ENCODE measurements around the gene FGF22.

GRCh38 chr19:608155-609003, 31.3 kb upstream of the FGF22 start:
- TF ChIP-seq CTCF (IDR thresholded peaks at IDR 0.05) (no peak), POLR2A (IDR thresholded peaks at IDR 0.05) (no peak)
